Measurements from ENCODE around the gene UBR4.

DNA sequence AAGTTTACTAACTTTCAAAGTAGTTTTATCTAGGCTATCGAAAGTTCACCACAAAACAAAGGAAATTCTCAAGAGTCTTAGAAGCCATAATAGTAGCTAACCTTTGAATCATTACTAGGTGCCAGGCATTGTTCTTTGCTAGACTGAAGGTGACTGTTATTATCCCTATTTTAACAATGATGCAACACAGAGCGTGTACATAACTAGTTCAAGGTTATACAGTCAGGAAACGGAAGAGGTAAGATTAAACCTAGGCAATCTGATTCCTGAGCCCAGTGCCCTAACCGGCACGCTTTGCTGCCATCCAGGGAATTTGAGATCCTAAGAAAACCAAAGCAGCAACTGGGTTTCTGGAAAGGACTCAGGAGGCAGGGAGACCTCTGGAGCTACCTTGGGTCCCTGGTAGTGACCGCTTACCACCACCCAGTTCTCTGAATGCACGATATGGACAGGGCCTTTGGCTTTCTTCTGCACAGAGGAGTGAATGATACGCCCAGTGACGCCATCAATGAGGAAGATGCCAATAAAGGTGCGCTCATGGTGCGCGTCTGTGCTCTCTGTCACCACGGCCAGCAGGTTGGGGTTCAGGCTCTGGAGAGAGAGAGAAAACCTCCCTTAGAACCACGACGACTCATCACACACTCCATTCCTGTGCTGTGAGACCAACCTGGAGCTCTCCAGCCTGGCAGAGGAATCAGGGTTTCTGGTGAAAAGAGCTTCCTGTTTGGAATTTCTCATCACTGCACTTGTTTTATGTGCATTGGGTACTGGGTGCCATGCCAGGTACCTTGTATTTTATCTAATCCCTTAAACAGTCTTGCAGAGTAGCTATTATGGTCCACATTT, 13.1 kb upstream of the UBR4 start:
- TF ChIP-seq CTCF (IDR thresholded peaks at IDR 0.05; ENCODE audit: low read depth, low read length) (no peak), EZH2phosphoT487 (IDR thresholded peaks at IDR 0.05; ENCODE audit: low read depth) (no peak)

Measured in OCI-LY3 (cell line).